Tibial nerve (tissue), 4 donors: ENCODE measurements around the gene CFAP61. TPM values are rescaled to one million over a fixed set of nuclear protein-coding genes. Genes with fewer than 3 reads are reported as not detected.

Source experiments
- DNase-seq, 2 donors: peaks; one replicate each; pipeline ENCODE4 v3.0.0-alpha.2; 2019; ENCODE audit warnings: low spot score in 2 of 2
- H3K27ac ChIP-seq, 4 donors: fragments of 200-600 bp; sonication (generic) in 3 of 4; one replicate each; pipeline ENCODE4 v1.5.1; 2017 to 2019; ENCODE audit warnings: mild to moderate bottlenecking in 1 of 4
- H3K27me3 ChIP-seq, 2 donors: fragments of 200-600 bp; sonication (generic) in 1 of 2; one replicate each; pipeline versions ENCODE4 v1.5.1 to v1.6.0; 2017 to 2019
- H3K36me3 ChIP-seq, 3 donors: fragments of 200-600 bp; sonication (generic); one replicate each; pipeline ENCODE4 v1.5.1; 2018 to 2019
- H3K4me1 ChIP-seq, 4 donors: fragments of 200-600 bp; sonication (generic) in 3 of 4; one replicate each; pipeline ENCODE4 v1.5.1; 2017 to 2019
- H3K4me3 ChIP-seq, 4 donors: fragments of 200-600 bp; sonication (generic) in 3 of 4; one replicate each; pipeline ENCODE4 v1.5.1; 2017 to 2019; ENCODE audit warnings: mild to moderate bottlenecking in 1 of 4, moderate library complexity in 1 of 4
- H3K9me3 ChIP-seq, 4 donors: fragments of 200-600 bp; sonication (generic) in 3 of 4; one replicate each; pipeline ENCODE4 v1.5.1; 2017 to 2019
- CTCF ChIP-seq, 5 experiments: fragments of 200-600 bp in 3 of 5; fragments of 450-650 bp in 2 of 5; sonication (generic) in 3 of 5; IDR thresholded peaks; one replicate each; pipeline ENCODE4 v1.5.1; 2016 to 2019; ENCODE audit warnings: antibody characterized with exemption in 5 of 5, mild to moderate bottlenecking in 3 of 5, moderate library complexity in 2 of 5
- EP300 ChIP-seq, 2 donors: sonication (generic); formaldehyde crosslinking; IDR thresholded peaks; one replicate each; pipeline ENCODE4 v1.6.1; 2017; ENCODE audit warnings: antibody characterized with exemption in 2 of 2, mild to moderate bottlenecking in 1 of 2
- POLR2A ChIP-seq, 2 donors: fragments of 450-650 bp; IDR thresholded peaks; one replicate each; pipeline ENCODE4 v1.6.1; 2017; ENCODE audit warnings: antibody characterized with exemption in 2 of 2, mild to moderate bottlenecking in 2 of 2, moderate library complexity in 2 of 2
- WGBS, 2 donors: methylation state at CpG; one replicate each; pipeline ENCODE4 v1.1.5; 2018; 5-methylcytosine and 5-hydroxymethylcytosine counted together
- total RNA-seq, 4 donors: library from RNA; depleted of rRNA; stranded (reverse); fragments of >200 nt; gene quantifications; one replicate each; pipeline ENCODE4 v1.1.0, GENCODE V29; 2016

CFAP61 gene
- total RNA-seq, 4 donors from 2014 or later: 0.21 to 1.5 (median 0.60) TPM; not detected in 1

- no peak for DNase-seq
- 1 to 4% methylated on average over 55 to 67 of the region's 70 CpGs for WGBS, 2 donors
- H3K4me1 ChIP-seq: peaks cover 0 to 55% (median 18%) of the 10 kb centered on the region in 4 donors
- H3K9me3 ChIP-seq: no peaks in the 10 kb centered on the region
- H3K4me3 ChIP-seq: peak overlapping the region in 1 of 4 donors; percentile 16
- no peaks in the 10 kb centered on the region for H3K36me3 ChIP-seq
- TF ChIP-seq EP300 (IDR thresholded peaks at IDR 0.05) (no peak), CTCF (IDR thresholded peaks at IDR 0.05) (no peak), POLR2A (IDR thresholded peaks at IDR 0.05) (no peak)
- peaks cover 3 to 74% of the 10 kb centered on the region in 2 donors for H3K27me3 ChIP-seq
- H3K27ac ChIP-seq: no peak overlapping the region
These were observed 311.7 kb downstream of the CFAP61 start for GRCh38 chr20:20363799-20364592.

GRCh38 chr20:20364593-20365479, 312.5 kb downstream of the CFAP61 start:
- H3K36me3 ChIP-seq: no peaks in the 10 kb centered on the region
- no peaks in the 10 kb centered on the region for H3K9me3 ChIP-seq
- no peak overlapping the region for H3K4me3 ChIP-seq
- H3K27ac ChIP-seq: no peak overlapping the region
- H3K4me1 ChIP-seq: peaks cover 0 to 63% (median 21%) of the 10 kb centered on the region in 4 donors
- peaks cover 3 to 81% of the 10 kb centered on the region in 2 donors for H3K27me3 ChIP-seq
- no peak for DNase-seq
- WGBS, 2 donors: 3 to 6% methylated on average over 48 to 69 of the region's 70 CpGs
- TF ChIP-seq POLR2A (IDR thresholded peaks at IDR 0.05) (no peak), EP300 (IDR thresholded peaks at IDR 0.05) (no peak), CTCF (IDR thresholded peaks at IDR 0.05) (no peak)

GRCh38 chr20:20365480-20366161, 313.3 kb downstream of the CFAP61 start:
- Histone ChIP-seq H3K27ac (no peak overlapping the region), H3K4me1 (peaks cover 0 to 58% (median 22%) of the 10 kb centered on the region in 4 donors), H3K36me3 (no peaks in the 10 kb centered on the region), H3K9me3 (no peaks in the 10 kb centered on the region), H3K27me3 (peaks cover 3 to 89% of the 10 kb centered on the region in 2 donors), H3K4me3 (no peak overlapping the region)
- whole genome bisulfite sequencing, 2 donors: 11 to 15% methylated on average over 18 of the region's 18 CpGs
- DNase-seq: no peak
- TF ChIP-seq EP300 (IDR thresholded peaks at IDR 0.05): no peak
- no peak for TF ChIP-seq CTCF (IDR thresholded peaks at IDR 0.05)
- TF ChIP-seq POLR2A (IDR thresholded peaks at IDR 0.05): no peak

- peaks cover 3 to 88% of the 10 kb centered on the region in 2 donors for H3K27me3 ChIP-seq
These were observed 314.2 kb downstream of the CFAP61 start for GRCh38 chr20:20366551-20366875.

More at GRCh38 chr20:20366551-20366875, 314.2 kb downstream of the CFAP61 start:
- WGBS, 2 donors: 11% methylated on average over 12 to 13 of the region's 19 CpGs
- DNase-seq: no peak
- Histone ChIP-seq H3K4me3 (peak overlapping the region in 1 of 4 donors; percentile 18), H3K4me1 (peaks cover 0 to 55% (median 22%) of the 10 kb centered on the region in 4 donors), H3K36me3 (no peaks in the 10 kb centered on the region), H3K27ac (no peak overlapping the region), H3K9me3 (no peaks in the 10 kb centered on the region)
- TF ChIP-seq EP300 (IDR thresholded peaks at IDR 0.05): no peak
- no peak for TF ChIP-seq POLR2A (IDR thresholded peaks at IDR 0.05)
- TF ChIP-seq CTCF (IDR thresholded peaks at IDR 0.05): no peak
